Omental fat pad (tissue), 4 donors: Measurements from ENCODE around the gene MAPK4. TPM values are rescaled to one million over a fixed set of nuclear protein-coding genes. Genes with fewer than 3 reads are reported as not detected.
"Not testable (repeated sequence)": the region's sequence is repeated elsewhere in the genome, so short reads cannot be mapped to it uniquely, and the experiment has no call there.

ENCODE experiments used
- ATAC-seq: fragments of 150-250 bp; one replicate; pipeline ENCODE4 v1.9.1; 2016; ENCODE audit warnings: mild to moderate bottlenecking, moderate library complexity; ENCODE audit not compliant: low FRiP score
- DNase-seq: peaks from one replicate; pipeline ENCODE4 v3.0.0-alpha.2; 2019; ENCODE audit warnings: low spot score
- CTCF ChIP-seq, 3 donors: fragments of 450-650 bp; IDR thresholded peaks; one replicate each; pipeline ENCODE4 v1.5.1; 2016 to 2017; ENCODE audit warnings: antibody characterized with exemption in 3 of 3, mild to moderate bottlenecking in 3 of 3, moderate library complexity in 2 of 3
- total RNA-seq, 4 donors: library from RNA; depleted of rRNA; stranded (reverse); fragments of >200 nt; gene quantifications; one replicate each; pipeline ENCODE4 v1.1.0, GENCODE V29; 2016

Gene MAPK4
- total RNA-seq, 4 donors from 2014 or later = 0.12 to 0.28 TPM; not detected in 2

GRCh38 chr18:50545936-50546335 lies 14.0 kb upstream of the MAPK4 start:
- TF ChIP-seq CTCF (IDR thresholded peaks at IDR 0.05) = no peak
- no peak for ATAC-seq

GRCh38 chr18:50548160-50548559 lies 11.7 kb upstream of the MAPK4 start:
- ATAC-seq (no peak), DNase-seq (no peak)
- no peak for TF ChIP-seq CTCF (IDR thresholded peaks at IDR 0.05)

More at GRCh38 chr18:50545936-50546335, 14.0 kb upstream of the MAPK4 start:
- no peak for DNase-seq

GRCh38 chr18:50551651-50552050 lies 8.2 kb upstream of the MAPK4 start:
- DNase-seq, ATAC-seq: not testable (repeated sequence)

GRCh38 chr18:50558157-50558556 lies 1.7 kb upstream of the MAPK4 start:
- ATAC-seq = no peak
- TF ChIP-seq CTCF (IDR thresholded peaks at IDR 0.05) = no peak
- no peak for DNase-seq

DNA sequence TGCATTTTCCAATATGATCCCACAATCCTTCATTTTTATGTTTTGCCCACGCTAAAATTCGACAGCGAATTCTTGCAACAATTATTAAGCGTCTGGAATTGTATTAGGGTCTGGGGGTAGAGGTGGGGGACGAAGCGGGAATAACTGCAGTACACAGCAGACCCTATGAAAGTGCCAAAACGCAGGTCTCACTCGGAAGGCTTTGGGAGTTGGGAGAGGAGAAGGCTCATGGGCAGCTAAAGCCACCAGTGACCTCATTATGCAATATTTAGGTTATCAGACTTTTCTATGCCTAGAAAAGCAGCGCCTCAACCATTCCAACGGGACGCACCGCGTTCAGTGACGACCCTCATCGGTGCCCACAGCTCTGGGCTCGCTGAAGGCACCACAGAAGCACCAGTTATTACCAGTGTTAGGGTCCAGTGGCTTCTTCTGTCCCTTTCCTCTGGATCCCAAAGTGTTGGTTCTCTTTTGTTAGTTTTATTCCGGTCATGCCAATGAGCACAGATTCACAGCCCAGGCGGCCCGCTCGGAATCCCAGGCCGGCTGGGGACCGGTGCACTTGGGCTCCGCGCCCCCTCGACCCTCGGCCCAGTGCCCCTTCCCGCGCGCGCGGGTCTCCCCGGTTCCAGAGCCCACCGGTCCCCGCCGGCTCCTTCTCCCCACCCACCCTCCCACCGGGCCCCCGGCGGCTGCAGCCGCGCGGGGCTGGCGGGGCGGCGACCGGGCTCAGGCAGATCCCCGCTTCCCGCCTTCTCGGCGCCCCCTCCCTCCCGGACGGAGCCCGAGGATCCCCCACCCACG lies 737 bp upstream of the MAPK4 start:
- no peak for TF ChIP-seq CTCF (IDR thresholded peaks at IDR 0.05)
- no peak for ATAC-seq
- no peak for DNase-seq

DNA sequence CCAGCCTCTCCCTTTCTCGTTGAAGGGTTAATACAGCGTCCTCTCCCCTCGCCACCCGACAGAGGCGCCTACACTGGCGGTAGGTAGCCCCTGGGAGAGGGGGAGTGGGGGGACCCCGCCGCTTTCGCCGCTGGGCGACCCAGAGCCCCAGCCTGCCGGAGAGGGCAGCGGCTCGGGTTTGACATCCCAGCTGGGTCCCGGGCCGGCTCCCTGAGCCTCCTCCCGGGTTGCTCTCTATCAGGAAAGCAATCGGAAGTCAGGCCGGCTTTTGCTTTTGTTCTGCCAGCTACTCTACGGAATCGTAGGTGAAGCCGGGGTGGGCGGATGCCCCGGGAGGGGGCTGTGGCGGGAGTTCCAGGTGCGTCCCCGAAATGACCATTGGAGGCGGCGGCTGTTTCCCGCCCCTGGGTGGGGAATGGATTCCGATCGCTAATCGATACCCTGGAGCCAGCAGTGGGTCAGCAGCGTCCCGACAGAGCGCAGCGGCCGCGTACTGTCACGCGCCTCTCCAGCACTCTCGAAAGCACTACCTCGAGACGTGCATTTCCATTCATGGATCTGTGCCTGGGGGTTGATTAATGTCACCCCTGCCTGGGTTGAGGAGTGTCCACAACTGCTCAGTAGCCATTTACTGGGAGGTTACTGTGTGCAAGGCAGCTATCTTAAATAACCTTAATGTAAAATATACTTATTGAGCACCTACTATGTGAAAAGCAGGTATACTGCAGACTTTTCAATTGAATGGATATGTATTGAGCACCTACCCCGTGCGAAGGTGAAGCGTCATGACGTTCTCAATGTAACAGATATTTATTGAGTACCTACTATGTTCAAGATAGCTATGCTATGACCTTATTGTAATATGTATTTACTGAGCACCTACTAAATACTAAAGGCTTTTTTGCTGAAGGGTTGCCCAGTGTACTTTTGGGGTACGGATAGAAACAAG lies 1.1 kb downstream of the MAPK4 start:
- ATAC-seq = peak; percentile 20
- DNase-seq = no peak
- no peak for TF ChIP-seq CTCF (IDR thresholded peaks at IDR 0.05)

DNA sequence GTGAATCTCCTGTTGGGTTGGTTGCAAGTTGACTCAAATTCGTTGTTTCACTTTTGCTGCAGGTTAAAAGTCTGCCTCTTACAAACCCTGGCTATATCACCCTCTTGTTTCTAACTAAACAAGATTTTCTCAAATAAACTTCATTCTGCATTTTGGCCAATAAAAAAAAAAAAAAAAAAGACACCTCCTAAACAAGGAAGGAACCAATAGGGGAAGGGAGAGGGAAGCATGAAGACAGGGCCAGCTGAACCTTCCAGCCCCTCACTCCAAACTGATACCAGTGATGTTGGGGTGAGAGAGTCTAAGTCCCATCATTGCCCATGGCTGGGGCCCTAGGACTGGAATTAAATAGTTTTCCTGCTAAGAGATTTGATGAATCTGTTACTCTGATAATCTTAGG lies 2.4 kb downstream of the MAPK4 start:
- not testable (repeated sequence) for ATAC-seq

More for the DNA sequence above, 2.4 kb downstream of the MAPK4 start:
- DNase-seq = not testable (repeated sequence)
